ENCODE results near the gene LTBP1. TPM values are rescaled to one million over a fixed set of nuclear protein-coding genes. Genes with fewer than 3 reads are reported as not detected.

Gene LTBP1
- total and polyA plus RNA-seq, 2 of the 13 experiments (the other 11 are each of a cell fraction or from before 2014, with no cell fraction given): 0.12 to 0.22 TPM

GRCh38 chr2:33321236-33321771, 374.6 kb downstream of the LTBP1 start:
- H3K27me3 ChIP-seq (ENCODE audit: control insufficient read depth in 1 of 2, insufficient read depth in 2 of 2, low read length in 2 of 2): 0 out of 5 replicates have a peak, but pooled peaks cover 0 to 3% of the 10 kb centered on the region in 2 experiments
- FAIRE-seq (no peak), DNase-seq (ENCODE audit: low spot score) (no peak), ATAC-seq (no peak)
- POLR2A ChIA-PET: no interaction called here
- no peaks in the 10 kb centered on the region for H4K20me1 ChIP-seq (ENCODE audit: insufficient read depth, low read length)
- H3K4me3 ChIP-seq (replicated peaks in 1 of 3; ENCODE audit: insufficient read depth in 1 of 3, low read depth in 2 of 3, low read length in 3 of 3): no peak overlapping the region
- no peak overlapping the region for H3K9ac ChIP-seq (ENCODE audit: insufficient read depth, low read depth, low read length)
- no peaks in the 10 kb centered on the region for H3K4me1 ChIP-seq (ENCODE audit: insufficient read depth, low read length)
- in situ Hi-C loops (cut with HindIII; ENCODE audit: extremely low pct_ligation_motif_present, low pct_unique_long_range_greater_than_20kb) (no loop called here), intact Hi-C loops (cut with micrococcal nuclease; ENCODE audit: unreplicated experiment) (no loop called here)
- BruUV-seq (replicated peaks): no TSS peak
- no peak overlapping the region for H3K27ac ChIP-seq (ENCODE audit: extremely low read length, insufficient read depth, low read length)
- H3K4me2 ChIP-seq (ENCODE audit: low read depth, low read length): no peak overlapping the region
- H2AFZ ChIP-seq (ENCODE audit: low read length): no peak overlapping the region
- no peaks in the 10 kb centered on the region for H3K79me2 ChIP-seq (ENCODE audit: insufficient read depth, low read length)
- TF ChIP-seq FOXC1 (CRISPR knock-in tag; IDR thresholded peaks at IDR 0.05; ENCODE audit: borderline replicate concordance) (no peak), ZNF451 (CRISPR knock-in tag; IDR thresholded peaks at IDR 0.05) (no peak), ZNF280D (CRISPR knock-in tag; IDR thresholded peaks at IDR 0.05) (no peak), KLF11 (CRISPR knock-in tag; IDR thresholded peaks at IDR 0.05) (no peak)
- CTCF ChIA-PET (ENCODE audit: low intra/inter-chr PET ratio, low total read pairs): no interaction called here
- 23% methylated on average over 8 of the region's 8 CpGs for WGBS (ENCODE audit: low lambda C conversion rate)
- no peaks in the 10 kb centered on the region for H3K36me3 ChIP-seq (replicated peaks in 1 of 2; ENCODE audit: control insufficient read depth in 1 of 2, insufficient read depth in 2 of 2, low read length in 2 of 2)
- H3K9me3 ChIP-seq (ENCODE audit: low read length): no peaks in the 10 kb centered on the region

GRCh38 chr2:33321876-33322483, 375.2 kb downstream of the LTBP1 start:
- Histone ChIP-seq H3K27ac (ENCODE audit: extremely low read length, insufficient read depth, low read length) (no peak overlapping the region), H3K79me2 (ENCODE audit: insufficient read depth, low read length) (no peaks in the 10 kb centered on the region), H3K9ac (ENCODE audit: insufficient read depth, low read depth, low read length) (no peak overlapping the region), H3K4me2 (ENCODE audit: low read depth, low read length) (no peak overlapping the region), H3K27me3 (ENCODE audit: control insufficient read depth in 1 of 2, insufficient read depth in 2 of 2, low read length in 2 of 2) (0 out of 5 replicates have a peak, but pooled peaks cover 0 to 3% of the 10 kb centered on the region in 2 experiments), H3K4me1 (ENCODE audit: insufficient read depth, low read length) (no peaks in the 10 kb centered on the region), H3K9me3 (ENCODE audit: low read length) (no peaks in the 10 kb centered on the region), H2AFZ (ENCODE audit: low read length) (no peak overlapping the region), H4K20me1 (ENCODE audit: insufficient read depth, low read length) (no peaks in the 10 kb centered on the region), H3K4me3 (replicated peaks in 1 of 3; ENCODE audit: insufficient read depth in 1 of 3, low read depth in 2 of 3, low read length in 3 of 3) (no peak overlapping the region), H3K36me3 (replicated peaks in 1 of 2; ENCODE audit: control insufficient read depth in 1 of 2, insufficient read depth in 2 of 2, low read length in 2 of 2) (no peaks in the 10 kb centered on the region)
- ATAC-seq (no peak), DNase-seq (ENCODE audit: low spot score) (no peak), FAIRE-seq (no peak)
- BruUV-seq (replicated peaks): no TSS peak
- in situ Hi-C loops (cut with HindIII; ENCODE audit: extremely low pct_ligation_motif_present, low pct_unique_long_range_greater_than_20kb) (no loop called here), intact Hi-C loops (cut with micrococcal nuclease; ENCODE audit: unreplicated experiment) (no loop called here)
- CTCF ChIA-PET (ENCODE audit: low intra/inter-chr PET ratio, low total read pairs): no interaction called here
- POLR2A ChIA-PET: no interaction called here
- no peak for TF ChIP-seq ZNF331 (CRISPR knock-in tag; IDR thresholded peaks at IDR 0.05)
- no peak for TF ChIP-seq MEIS1 (CRISPR knock-in tag; IDR thresholded peaks at IDR 0.05; ENCODE audit: borderline replicate concordance)
- TF ChIP-seq NFAT5 (CRISPR knock-in tag; IDR thresholded peaks at IDR 0.05): no peak
- WGBS (ENCODE audit: low lambda C conversion rate): 5% methylated on average over 3 of the region's 3 CpGs

Data from HepG2 (cell line).